H9 (cell line): ENCODE measurements around the gene PDE7B. TPM values are rescaled to one million over a fixed set of nuclear protein-coding genes. Genes with fewer than 3 reads are reported as not detected.

Experiments used
- DNase-seq: peaks from one replicate; pipeline ENCODE4 v3.0.0-alpha.2; 2017
- H2AFZ ChIP-seq: one replicate; pipeline ENCODE4 v1.6.1; 2013; ENCODE audit warnings: mild to moderate bottlenecking, low read length, control low read depth, moderate library complexity
- H2AK5ac ChIP-seq: 2 replicates; pipeline ENCODE4 v1.6.1; 2013; ENCODE audit warnings: low read length, control low read depth, mixed read lengths; ENCODE audit not compliant: insufficient read length
- H2BK120ac ChIP-seq: one replicate; pipeline ENCODE4 v1.6.1; 2013; ENCODE audit warnings: low read depth, mild to moderate bottlenecking, low read length, control low read depth, inconsistent platforms; ENCODE audit not compliant: poor library complexity, severe bottlenecking
- H2BK12ac ChIP-seq: 2 replicates; pipeline ENCODE4 v1.6.1; 2013; ENCODE audit warnings: low read length, control low read depth, mixed read lengths, low read depth; ENCODE audit not compliant: insufficient read length
- H2BK15ac ChIP-seq: 2 replicates; pipeline ENCODE4 v1.6.1; 2013; ENCODE audit warnings: low read depth, low read length, control low read depth
- H2BK20ac ChIP-seq: one replicate; pipeline ENCODE4 v1.6.1; 2013; ENCODE audit warnings: low read depth, mild to moderate bottlenecking, low read length, control low read depth, inconsistent platforms; ENCODE audit not compliant: poor library complexity, severe bottlenecking
- H2BK5ac ChIP-seq: 2 replicates; pipeline ENCODE4 v1.6.1; 2013; ENCODE audit warnings: low read length, control low read depth, mixed read lengths; ENCODE audit not compliant: insufficient read length
- H3K14ac ChIP-seq: 2 replicates; pipeline ENCODE4 v1.6.1; 2013; ENCODE audit warnings: low read length, control low read depth; ENCODE audit not compliant: insufficient read depth
- H3K18ac ChIP-seq: 2 replicates; pipeline ENCODE4 v1.6.1; 2013; ENCODE audit warnings: low read depth, mild to moderate bottlenecking, mixed read lengths, low read length, control low read depth; ENCODE audit not compliant: insufficient read length
- H3K23ac ChIP-seq: 2 replicates; pipeline ENCODE4 v1.6.1; 2013; ENCODE audit warnings: low read length, control low read depth, mixed read lengths, low read depth; ENCODE audit not compliant: insufficient read length
- H3K23me2 ChIP-seq: 2 replicates; pipeline ENCODE4 v1.6.1; 2013; ENCODE audit warnings: low read depth, mild to moderate bottlenecking, mixed read lengths, low read length, control low read depth; ENCODE audit not compliant: insufficient read length, poor library complexity, severe bottlenecking
- H3K27ac ChIP-seq: 2 replicates; pipeline ENCODE4 v1.5.1; 2013; ENCODE audit warnings: low read length, control low read depth, mixed read lengths, low read depth; ENCODE audit not compliant: insufficient read length
- H3K27me3 ChIP-seq: 2 replicates; pipeline ENCODE4 v1.6.1; 2013; ENCODE audit warnings: low read length, control low read depth, inconsistent platforms; ENCODE audit not compliant: insufficient read depth
- H3K4ac ChIP-seq: 2 replicates; pipeline ENCODE4 v1.6.1; 2013; ENCODE audit warnings: low read depth, mild to moderate bottlenecking, control low read depth, inconsistent platforms, low read length, moderate library complexity
- H3K4me1 ChIP-seq: 2 replicates; pipeline ENCODE4 v1.6.1; 2013; ENCODE audit warnings: low read length, control low read depth, inconsistent platforms; ENCODE audit not compliant: insufficient read depth
- H3K4me2 ChIP-seq: 2 replicates; pipeline ENCODE4 v1.6.1; 2013; ENCODE audit warnings: low read length, control low read depth, mixed read lengths; ENCODE audit not compliant: insufficient read length, insufficient read depth
- H3K56ac ChIP-seq: 2 replicates; pipeline ENCODE4 v1.6.1; 2013; ENCODE audit warnings: low read depth, mild to moderate bottlenecking, mixed read lengths, low read length, control low read depth; ENCODE audit not compliant: insufficient read length
- H3K79me1 ChIP-seq: 2 replicates; pipeline ENCODE4 v1.6.1; 2013; ENCODE audit warnings: low read depth, mild to moderate bottlenecking, moderate library complexity, low read length, control low read depth, inconsistent platforms; ENCODE audit not compliant: insufficient read depth, poor library complexity, severe bottlenecking
- H3K79me2 ChIP-seq: 2 replicates; pipeline ENCODE4 v1.6.1; 2013; ENCODE audit warnings: low read length, control low read depth, inconsistent platforms; ENCODE audit not compliant: insufficient read depth
- H3K9ac ChIP-seq: 2 replicates; pipeline ENCODE4 v1.6.1; 2013; ENCODE audit warnings: low read length, control low read depth, mixed read lengths; ENCODE audit not compliant: insufficient read length; ENCODE audit errors: extremely low read depth
- H3K9me3 ChIP-seq: one replicate; pipeline ENCODE4 v1.6.1; 2013; ENCODE audit warnings: low read depth, low read length, inconsistent platforms; ENCODE audit not compliant: control insufficient read depth
- H3T11ph ChIP-seq: one replicate; pipeline ENCODE4 v1.6.1; 2013; ENCODE audit warnings: mild to moderate bottlenecking, low read length, control low read depth, inconsistent platforms
- H4K20me1 ChIP-seq: one replicate; pipeline ENCODE4 v1.6.1; 2013; ENCODE audit not compliant: control insufficient read depth, insufficient read length, insufficient read depth
- H4K5ac ChIP-seq: 2 replicates; pipeline ENCODE4 v1.6.1; 2013; ENCODE audit warnings: low read depth, mild to moderate bottlenecking, mixed read lengths, low read length, control low read depth; ENCODE audit not compliant: insufficient read length
- H4K8ac ChIP-seq: replicated peaks from 2 replicates; pipeline ENCODE4 v1.6.1; 2013; ENCODE audit warnings: low read length, control low read depth, mixed read lengths, low read depth; ENCODE audit not compliant: insufficient read length
- H4K91ac ChIP-seq: 2 replicates; pipeline ENCODE4 v1.6.1; 2013; ENCODE audit warnings: low read depth, mild to moderate bottlenecking, moderate library complexity, mixed read lengths, low read length, control low read depth; ENCODE audit not compliant: insufficient read length
- H3K27ac Mint-ChIP-seq, 3 experiments: 2 replicates in 2 of 3; 3 replicates in 1 of 3; pipeline ENCODE4 v1.8.0; 2020 to 2021; ENCODE audit warnings: mixed read lengths in 3 of 3, mild to moderate bottlenecking in 1 of 3, moderate library complexity in 1 of 3
- H3K27me3 Mint-ChIP-seq: 2 replicates; pipeline ENCODE4 v1.8.0; 2021; ENCODE audit warnings: low read depth, mild to moderate bottlenecking, moderate library complexity, mixed read lengths
- H3K36me3 Mint-ChIP-seq, 3 experiments: 2 replicates in 2 of 3; 3 replicates in 1 of 3; pipeline ENCODE4 v1.8.0; 2020 to 2021; ENCODE audit warnings: low read depth in 3 of 3, mixed read lengths in 3 of 3; ENCODE audit not compliant: insufficient read depth in 1 of 3
- H3K4me1 Mint-ChIP-seq, 2 experiments: 2 replicates each; pipeline ENCODE4 v1.8.0; 2020; ENCODE audit warnings: mixed read lengths in 2 of 2
- H3K4me3 Mint-ChIP-seq, 2 experiments: 2 replicates in 1 of 2; 3 replicates in 1 of 2; pipeline ENCODE4 v1.8.0; 2020 to 2021; ENCODE audit warnings: mild to moderate bottlenecking in 2 of 2, mixed read lengths in 2 of 2, moderate library complexity in 1 of 2
- H3K9me3 Mint-ChIP-seq, 2 experiments: 2 replicates in 1 of 2; 3 replicates in 1 of 2; pipeline ENCODE4 v1.8.0; 2020; ENCODE audit warnings: mild to moderate bottlenecking in 2 of 2, mixed read lengths in 2 of 2, moderate library complexity in 1 of 2
- WGBS: extraction: QIAGEN DNeasy Blood & Tissue Kit; methylation state at CpG from one replicate; pipeline ENCODE4 v1.1.7; 2013; ENCODE audit warnings: missing lambda C conversion rate, low lambda C conversion rate, mixed read lengths; ENCODE audit not compliant: insufficient read length; ENCODE audit errors: extremely low coverage; 5-methylcytosine and 5-hydroxymethylcytosine counted together
- total RNA-seq: library from RNA; stranded (reverse); gene quantifications from 2 replicates; pipeline ENCODE4 v1.2.1, GENCODE V29; 2021
- TF ChIP-seq, protein P1 (sequence below): fragments of 200-600 bp; sonication (generic); conservative IDR thresholded peaks from 3 replicates; pipeline ENCODE4 v1.8.0; 2021; ENCODE audit warnings: antibody characterized with exemption, mild to moderate bottlenecking

Gene PDE7B
- total RNA-seq, 1 experiment from 2014 or later: not detected

DNA sequence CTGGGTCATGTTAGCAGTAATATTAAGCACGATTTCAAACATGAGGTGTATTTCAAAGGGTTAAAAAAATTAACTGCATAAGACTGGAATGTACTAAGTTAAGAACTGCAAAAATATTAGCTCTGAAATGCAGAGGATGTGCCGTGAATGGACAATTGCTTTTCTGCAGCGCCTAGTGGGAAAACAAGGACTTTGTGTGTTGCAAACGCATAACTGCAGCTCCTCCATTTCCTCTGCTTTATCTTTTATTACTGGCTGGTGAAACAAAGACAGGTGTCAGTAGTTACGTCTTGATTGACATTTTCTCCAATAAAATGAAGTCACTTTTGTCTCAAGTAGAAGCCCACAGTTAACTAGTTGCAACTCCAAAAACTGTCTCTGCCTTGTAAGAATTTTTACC, 1.7 kb downstream of the PDE7B start:
- Histone ChIP-seq H3K4ac (no peak overlapping the region), H2BK120ac (no peak overlapping the region), H2AFZ (no peak overlapping the region), H3K4me2 (no peak overlapping the region), H3K56ac (no peak overlapping the region), H4K5ac (no peak overlapping the region), H3K14ac (no peak overlapping the region), H2AK5ac (no peak overlapping the region), H3K23me2 (no peaks in the 10 kb centered on the region), H3K9ac (no peak overlapping the region), H3K9me3 (no peaks in the 10 kb centered on the region), H3K27me3 (no peaks in the 10 kb centered on the region), H3K79me1 (no peaks in the 10 kb centered on the region), H2BK5ac (no peak overlapping the region), H2BK20ac (no peak overlapping the region), H3K18ac (no peak overlapping the region), H3K27ac (no peak overlapping the region), H3K4me1 (no peaks in the 10 kb centered on the region; the same call in 1 of the 2 replicates), H4K91ac (no peak overlapping the region), H4K8ac (no peak overlapping the region), H4K20me1 (no peaks in the 10 kb centered on the region), H3K23ac (no peak overlapping the region), H3T11ph (no peak overlapping the region), H2BK15ac (no peak overlapping the region), H2BK12ac (no peak overlapping the region), H3K79me2 (no peaks in the 10 kb centered on the region)
- H3K27me3 Mint-ChIP-seq: no peaks in the 10 kb centered on the region
- H3K36me3 Mint-ChIP-seq: no peaks in the 10 kb centered on the region
- no peaks in the 10 kb centered on the region for H3K9me3 Mint-ChIP-seq
- H3K4me1 Mint-ChIP-seq: peaks cover 16 to 17% of the 10 kb centered on the region in 2 experiments
- no peak overlapping the region for H3K4me3 Mint-ChIP-seq
- no CpG with 5 or more reads among the region's 5 CpGs for WGBS
- H3K27ac Mint-ChIP-seq: no peak overlapping the region
- no peak for DNase-seq
- TF ChIP-seq, protein P1, sequence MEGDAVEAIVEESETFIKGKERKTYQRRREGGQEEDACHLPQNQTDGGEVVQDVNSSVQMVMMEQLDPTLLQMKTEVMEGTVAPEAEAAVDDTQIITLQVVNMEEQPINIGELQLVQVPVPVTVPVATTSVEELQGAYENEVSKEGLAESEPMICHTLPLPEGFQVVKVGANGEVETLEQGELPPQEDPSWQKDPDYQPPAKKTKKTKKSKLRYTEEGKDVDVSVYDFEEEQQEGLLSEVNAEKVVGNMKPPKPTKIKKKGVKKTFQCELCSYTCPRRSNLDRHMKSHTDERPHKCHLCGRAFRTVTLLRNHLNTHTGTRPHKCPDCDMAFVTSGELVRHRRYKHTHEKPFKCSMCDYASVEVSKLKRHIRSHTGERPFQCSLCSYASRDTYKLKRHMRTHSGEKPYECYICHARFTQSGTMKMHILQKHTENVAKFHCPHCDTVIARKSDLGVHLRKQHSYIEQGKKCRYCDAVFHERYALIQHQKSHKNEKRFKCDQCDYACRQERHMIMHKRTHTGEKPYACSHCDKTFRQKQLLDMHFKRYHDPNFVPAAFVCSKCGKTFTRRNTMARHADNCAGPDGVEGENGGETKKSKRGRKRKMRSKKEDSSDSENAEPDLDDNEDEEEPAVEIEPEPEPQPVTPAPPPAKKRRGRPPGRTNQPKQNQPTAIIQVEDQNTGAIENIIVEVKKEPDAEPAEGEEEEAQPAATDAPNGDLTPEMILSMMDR: no peak
